ENCODE measurements around the gene TAF3.

The TAF3 gene

GRCh38 chr10:7933262-7933661 is 115.0 kb downstream of the TAF3 start:
- in situ Hi-C loops (cut with HindIII; ENCODE audit: low pct_unique_long_range_greater_than_20kb, low sequenced_read_pairs): no loop called here

GRCh38 chr10:7933757-7934156 is 115.5 kb downstream of the TAF3 start:
- DNase-seq (ENCODE audit: low read depth in 1 of 2, low spot score in 1 of 2): no peak
- in situ Hi-C loops (cut with HindIII; ENCODE audit: low pct_unique_long_range_greater_than_20kb, low sequenced_read_pairs): no loop called here
- no peak for TF ChIP-seq JUND (IDR thresholded peaks at IDR 0.05; ENCODE audit: low read depth)

More at GRCh38 chr10:7933262-7933661, 115.0 kb downstream of the TAF3 start:
- DNase-seq (ENCODE audit: low read depth in 1 of 2, low spot score in 1 of 2): peak in 1 of 2 experiments; percentile 24
- no peak for TF ChIP-seq JUND (IDR thresholded peaks at IDR 0.05; ENCODE audit: low read depth)

GRCh38 chr10:7937315-7937945 is 119.1 kb downstream of the TAF3 start:
- in situ Hi-C loops (cut with HindIII; ENCODE audit: low pct_unique_long_range_greater_than_20kb, low sequenced_read_pairs): no loop called here
- DNase-seq (ENCODE audit: low read depth in 1 of 2, low spot score in 1 of 2): no peak
- TF ChIP-seq JUND (IDR thresholded peaks at IDR 0.05; ENCODE audit: low read depth): no peak

- TF ChIP-seq JUND (IDR thresholded peaks at IDR 0.05; ENCODE audit: low read depth): no peak
- DNase-seq (ENCODE audit: low read depth in 1 of 2, low spot score in 1 of 2): no peak
- in situ Hi-C loops (cut with HindIII; ENCODE audit: low pct_unique_long_range_greater_than_20kb, low sequenced_read_pairs): no loop called here
These were observed 123.3 kb downstream of the TAF3 start for GRCh38 chr10:7941576-7941975.

GRCh38 chr10:7942316-7942715 is 124.0 kb downstream of the TAF3 start:
- in situ Hi-C loops (cut with HindIII; ENCODE audit: low pct_unique_long_range_greater_than_20kb, low sequenced_read_pairs): no loop called here
- no peak for TF ChIP-seq JUND (IDR thresholded peaks at IDR 0.05; ENCODE audit: low read depth)
- no peak for DNase-seq (ENCODE audit: low read depth in 1 of 2, low spot score in 1 of 2)

GRCh38 chr10:7942859-7943258 is 124.6 kb downstream of the TAF3 start:
- in situ Hi-C loops (cut with HindIII; ENCODE audit: low pct_unique_long_range_greater_than_20kb, low sequenced_read_pairs): no loop called here
- no peak for TF ChIP-seq JUND (IDR thresholded peaks at IDR 0.05; ENCODE audit: low read depth)
- peak; percentile 27 to 67 for DNase-seq (ENCODE audit: low read depth in 1 of 2, low spot score in 1 of 2)

GRCh38 chr10:7944215-7944480 is 125.8 kb downstream of the TAF3 start:
- in situ Hi-C loops (cut with HindIII; ENCODE audit: low pct_unique_long_range_greater_than_20kb, low sequenced_read_pairs): no loop called here
- DNase-seq (ENCODE audit: low read depth in 1 of 2, low spot score in 1 of 2): no peak
- TF ChIP-seq JUND (IDR thresholded peaks at IDR 0.05; ENCODE audit: low read depth): no peak

- no peak for DNase-seq (ENCODE audit: low read depth in 1 of 2, low spot score in 1 of 2)
- in situ Hi-C loops (cut with HindIII; ENCODE audit: low pct_unique_long_range_greater_than_20kb, low sequenced_read_pairs): no loop called here
- no peak for TF ChIP-seq JUND (IDR thresholded peaks at IDR 0.05; ENCODE audit: low read depth)
These were observed 126.2 kb downstream of the TAF3 start for GRCh38 chr10:7944537-7944936.

- no peak for TF ChIP-seq JUND (IDR thresholded peaks at IDR 0.05; ENCODE audit: low read depth)
- peak in 1 of 2 experiments; percentile 63 for DNase-seq (ENCODE audit: low read depth in 1 of 2, low spot score in 1 of 2)
- in situ Hi-C loops (cut with HindIII; ENCODE audit: low pct_unique_long_range_greater_than_20kb, low sequenced_read_pairs): no loop called here
These were observed 126.7 kb downstream of the TAF3 start for GRCh38 chr10:7945034-7945433.

GRCh38 chr10:7945469-7946187 is 127.3 kb downstream of the TAF3 start:
- no peak for TF ChIP-seq JUND (IDR thresholded peaks at IDR 0.05; ENCODE audit: low read depth)
- DNase-seq (ENCODE audit: low read depth in 1 of 2, low spot score in 1 of 2): no peak
- in situ Hi-C loops (cut with HindIII; ENCODE audit: low pct_unique_long_range_greater_than_20kb, low sequenced_read_pairs): no loop called here

- DNase-seq (ENCODE audit: low read depth in 1 of 2, low spot score in 1 of 2): no peak
- TF ChIP-seq JUND (IDR thresholded peaks at IDR 0.05; ENCODE audit: low read depth): no peak
- in situ Hi-C loops (cut with HindIII; ENCODE audit: low pct_unique_long_range_greater_than_20kb, low sequenced_read_pairs): no loop called here
These were observed 130.2 kb downstream of the TAF3 start for GRCh38 chr10:7948371-7949000.

GRCh38 chr10:7950981-7951847 is 132.9 kb downstream of the TAF3 start:
- peak in 1 of 2 experiments; percentile 55 for DNase-seq (ENCODE audit: low read depth in 1 of 2, low spot score in 1 of 2)
- in situ Hi-C loops (cut with HindIII; ENCODE audit: low pct_unique_long_range_greater_than_20kb, low sequenced_read_pairs): no loop called here
- no peak for TF ChIP-seq JUND (IDR thresholded peaks at IDR 0.05; ENCODE audit: low read depth)

Data from T47D (cell line).